HUDEP-2 (cell line): ENCODE measurements around the gene GFI1.

Experiments
- DNase-seq, 76 experiments: peaks; one replicate each; lab custom pipeline; 2025; ENCODE audit not compliant: unreplicated experiment in 76 of 76; lab: John Stamatoyannopoulos, UW

The GFI1 gene

GRCh38 chr1:92488832-92489231, 2.1 kb upstream of the GFI1 start:
- no peak for DNase-seq

GRCh38 chr1:92488416-92488815, 1.7 kb upstream of the GFI1 start:
- DNase-seq, result no peak

- no peak for DNase-seq
Observed at GRCh38 chr1:92487078-92487605, 417 bp upstream of the GFI1 start.

GRCh38 chr1:92485381-92486250, 1.1 kb downstream of the GFI1 start:
- peak in 6 of 76 experiments; percentile 3 to 15 (median 10) for DNase-seq

DNA sequence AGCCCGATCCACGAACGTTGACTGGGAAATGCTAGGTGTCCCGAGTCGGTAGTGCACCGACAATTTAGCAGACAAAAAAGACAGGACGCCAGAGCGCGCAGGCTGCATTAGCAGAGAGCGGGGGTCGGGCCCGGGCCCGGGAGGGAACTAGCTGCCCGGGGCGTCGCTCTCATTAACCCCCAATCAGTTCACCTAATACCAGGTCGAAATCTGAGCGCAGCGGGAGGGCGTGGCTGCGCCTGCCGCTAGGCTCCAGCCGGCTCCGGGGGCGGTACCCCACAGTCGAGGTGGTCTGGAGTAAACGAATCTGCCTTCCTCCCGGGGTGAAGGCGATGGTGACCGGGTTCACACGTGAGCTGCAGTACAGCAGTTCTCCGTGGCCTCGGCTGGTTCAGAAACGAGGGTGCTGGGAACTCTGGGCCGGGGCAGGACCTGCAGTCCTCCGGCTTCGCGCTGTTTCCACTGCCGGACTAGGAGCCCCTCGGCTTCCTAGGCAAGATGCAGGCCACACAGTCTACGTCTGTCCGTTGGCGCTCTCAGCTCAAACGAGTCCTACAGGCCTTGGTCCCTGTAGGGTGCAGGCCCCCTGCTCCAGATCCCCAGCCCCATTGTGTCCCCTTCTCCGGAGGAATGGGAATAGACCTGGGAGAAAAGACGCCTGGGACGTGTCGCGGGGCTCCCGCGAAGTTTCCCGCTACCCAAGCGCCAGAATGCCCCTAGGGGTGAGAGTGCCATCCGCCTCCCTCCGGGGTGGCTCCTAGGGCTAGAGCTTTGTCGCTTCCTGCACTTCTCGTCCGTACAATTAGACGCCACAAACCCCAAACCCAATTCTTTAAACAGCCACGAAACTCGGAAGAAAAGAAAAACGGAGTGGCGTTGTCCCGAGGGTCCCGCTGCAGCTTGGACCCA, 2.0 kb downstream of the GFI1 start:
- DNase-seq, result peak in 2 of 76 experiments; percentile 16 to 18

GRCh38 chr1:92483610-92484471, 2.9 kb downstream of the GFI1 start:
- DNase-seq, result no peak

GRCh38 chr1:92482665-92483609, 3.8 kb downstream of the GFI1 start:
- no peak for DNase-seq

GRCh38 chr1:92481971-92482664, 4.6 kb downstream of the GFI1 start:
- no peak for DNase-seq

DNA sequence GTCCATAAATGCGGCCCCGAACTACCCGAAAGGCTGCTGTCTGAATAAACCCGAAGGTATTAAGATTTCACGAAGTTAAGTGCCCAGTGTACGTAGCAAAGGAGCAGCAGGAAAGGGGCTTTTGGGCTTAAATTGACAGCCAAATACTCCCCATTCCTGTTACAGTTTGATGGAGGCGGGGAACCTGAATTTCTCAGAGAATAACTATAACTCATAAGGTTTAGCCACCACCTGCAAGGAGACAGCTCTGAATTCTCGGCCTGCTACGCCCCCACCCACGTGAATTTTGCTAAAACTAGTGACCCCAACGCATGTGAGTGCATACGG, 5.2 kb downstream of the GFI1 start:
- no peak for DNase-seq

- no peak for DNase-seq
Observed at GRCh38 chr1:92480813-92481598, 5.7 kb downstream of the GFI1 start.

DNA sequence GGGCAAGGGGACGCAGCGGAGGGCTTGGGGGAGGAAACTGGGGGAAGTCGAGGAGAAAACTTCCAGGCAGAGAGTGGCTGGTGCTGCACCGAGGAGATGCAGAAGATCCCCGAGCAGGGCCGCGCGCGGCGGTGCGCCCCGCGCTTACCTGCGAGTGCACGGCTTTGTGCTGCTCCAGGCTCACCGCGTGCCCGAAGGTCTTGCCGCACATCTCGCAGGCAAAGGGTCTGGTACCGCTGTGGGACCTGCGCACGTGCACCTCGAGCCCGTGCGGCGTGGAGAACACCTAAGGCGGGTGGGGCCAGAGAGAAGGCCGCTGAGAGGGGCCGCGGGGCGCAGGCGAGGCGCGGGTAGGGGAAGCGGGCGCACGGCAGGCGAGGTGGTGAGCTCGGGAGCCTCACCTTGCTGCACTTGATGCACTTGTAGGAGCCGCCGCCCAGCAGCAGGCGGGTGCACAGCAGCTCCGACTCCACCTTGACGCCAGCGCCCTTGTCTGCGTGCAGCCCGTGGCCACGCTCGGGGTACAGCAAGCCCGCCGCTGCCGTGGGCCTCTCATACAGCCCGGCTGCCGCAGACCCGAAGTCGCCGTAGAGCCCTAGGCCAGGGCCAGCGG, 6.4 kb downstream of the GFI1 start:
- DNase-seq, result no peak

- no peak for DNase-seq
Observed at GRCh38 chr1:92479587-92479986, 7.1 kb downstream of the GFI1 start.

DNA sequence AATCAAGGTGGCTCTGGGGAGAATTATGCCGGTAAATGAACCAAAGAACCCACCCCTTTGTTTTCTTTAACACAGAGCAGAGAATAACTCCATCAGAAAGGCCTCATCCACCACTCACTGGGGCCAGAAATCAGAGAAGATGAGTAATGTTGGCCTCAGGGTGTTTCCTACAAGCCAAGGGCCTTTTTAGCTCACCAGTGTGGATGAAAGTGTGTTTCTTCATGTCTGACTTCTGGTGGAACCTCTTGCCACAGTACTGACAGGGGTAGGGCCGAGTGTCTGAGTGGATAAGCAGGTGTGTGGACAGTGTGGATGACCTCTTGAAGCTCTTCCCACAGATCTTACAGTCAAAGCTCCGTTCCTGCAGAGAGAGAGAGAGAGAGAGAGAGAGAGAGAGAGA, 8.3 kb downstream of the GFI1 start:
- no peak for DNase-seq

DNA sequence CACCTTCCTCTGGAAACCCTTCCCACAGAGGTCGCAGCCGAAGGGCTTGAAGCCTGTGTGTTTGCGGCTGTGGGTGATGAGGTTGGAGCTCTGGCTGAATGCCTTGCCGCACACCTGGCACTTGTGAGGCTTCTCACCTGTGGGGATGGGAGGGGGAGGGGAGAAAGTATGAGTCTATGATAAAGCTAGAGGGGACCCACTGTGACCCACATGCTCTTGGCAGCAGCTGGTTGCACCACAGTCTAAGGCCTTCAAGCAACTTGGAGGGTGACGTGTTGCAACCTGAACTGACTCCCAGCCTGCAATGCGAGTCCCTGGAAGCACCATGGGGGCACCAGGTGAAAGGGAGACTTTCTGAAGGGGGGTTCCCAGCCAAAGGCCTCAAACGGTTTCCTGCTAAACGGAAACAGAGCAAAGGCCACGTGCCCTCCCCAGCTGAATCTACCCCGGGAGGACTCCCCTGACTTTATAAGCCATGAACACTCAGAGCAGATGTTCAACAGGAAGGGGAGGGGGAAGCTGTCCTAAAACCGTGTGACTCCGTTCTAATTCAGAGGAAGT, 10.6 kb downstream of the GFI1 start:
- no peak for DNase-seq

DNA sequence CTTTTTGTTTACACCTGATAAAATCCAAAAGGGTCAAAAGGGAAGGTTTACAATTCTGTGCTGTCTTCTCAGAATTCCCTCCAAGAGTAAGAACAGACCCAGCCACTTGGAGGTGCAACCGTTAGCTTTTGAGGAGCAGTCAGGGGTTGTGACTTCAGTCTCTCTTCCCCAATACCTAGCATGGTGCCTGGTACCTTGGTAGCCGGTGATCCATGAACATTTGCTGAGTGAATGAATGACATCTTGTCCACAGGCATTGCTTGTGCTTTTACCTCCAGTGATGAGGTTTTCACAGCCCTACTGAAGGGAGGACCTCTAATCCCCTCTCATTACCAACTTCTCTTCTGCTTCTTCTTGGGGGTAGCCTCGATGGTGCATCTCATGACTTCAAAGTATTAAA, 11.7 kb downstream of the GFI1 start:
- DNase-seq, result no peak

- DNase-seq, result no peak
Observed at GRCh38 chr1:92473781-92474495, 12.8 kb downstream of the GFI1 start.

GRCh38 chr1:92470216-92470615, 16.5 kb downstream of the GFI1 start:
- DNase-seq, result no peak
